Dermis microvascular lymphatic vessel endothelial cell (primary cell): ENCODE measurements around the gene CR1. TPM values are rescaled to one million over a fixed set of nuclear protein-coding genes. Genes with fewer than 3 reads are reported as not detected.
A peak's percentile ranks its signal among the peaks of the same experiment; 100 is the strongest.
"Not testable (repeated sequence)": the region's sequence is repeated elsewhere in the genome, so short reads cannot be mapped to it uniquely, and the experiment has no call there.

Source experiments
- DNase-seq, 2 donors: peaks; one replicate each; pipeline versions ENCODE4 v3.0.0 to v3.0.0-alpha.2; 2010; ENCODE audit warnings: low read depth in 2 of 2
- total RNA-seq: library from RNA; depleted of rRNA; stranded (reverse); fragments of >200 nt; gene quantifications from 2 replicates; pipeline ENCODE4 v1.2.1, GENCODE V29; 2014

CR1 gene
- total RNA-seq, 1 donor from 2014 or later = not detected

DNA sequence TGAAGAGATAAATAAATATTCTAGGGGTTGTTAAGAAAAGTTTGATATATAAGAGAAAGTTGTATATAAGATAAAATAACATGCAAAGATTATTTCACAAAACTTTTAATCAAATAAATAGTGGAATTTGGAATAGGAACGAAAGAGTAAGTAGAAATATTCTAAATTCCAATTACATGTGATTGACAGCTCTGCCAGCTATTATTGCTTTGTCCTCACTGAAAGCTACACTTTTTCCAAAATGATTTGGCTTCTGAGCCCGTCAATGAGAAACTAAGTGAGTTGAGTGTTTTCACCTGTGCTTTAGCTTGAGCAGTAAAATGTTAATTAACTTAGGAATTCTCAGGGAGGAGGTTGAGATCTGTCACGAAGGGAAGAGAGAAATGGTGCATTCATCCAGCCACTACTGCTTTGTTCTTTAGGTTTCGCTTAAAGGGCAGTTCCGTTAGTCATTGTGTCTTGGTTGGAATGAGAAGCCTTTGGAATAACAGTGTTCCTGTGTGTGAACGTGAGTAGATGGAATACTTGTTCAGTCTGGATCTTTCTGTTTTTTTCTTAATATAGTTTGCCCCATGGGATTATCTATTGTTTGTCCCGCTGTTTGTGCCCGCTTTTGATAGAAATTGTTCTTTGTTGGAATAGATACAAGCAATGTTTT is 85.7 kb downstream of the CR1 start:
- no peak for DNase-seq

DNA sequence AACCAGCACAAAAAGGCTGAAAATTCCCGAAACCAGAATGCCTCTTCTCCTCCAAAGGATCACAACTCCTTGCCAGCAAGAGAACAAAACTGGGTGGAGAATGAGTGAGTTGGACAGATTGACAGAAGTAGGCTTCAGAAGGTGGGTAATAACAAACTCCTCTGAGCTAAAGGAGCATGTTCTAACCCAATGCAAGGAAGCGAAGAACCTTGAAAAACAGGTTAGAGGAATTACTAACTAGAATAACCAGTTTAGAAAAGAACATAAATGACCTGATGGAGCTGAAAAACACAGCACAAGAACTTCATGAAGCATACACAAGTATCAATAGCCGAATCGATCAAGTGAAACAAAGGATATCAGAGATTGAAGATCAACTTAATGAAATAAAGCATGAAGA is 93.5 kb downstream of the CR1 start:
- DNase-seq = not testable (repeated sequence)

DNA sequence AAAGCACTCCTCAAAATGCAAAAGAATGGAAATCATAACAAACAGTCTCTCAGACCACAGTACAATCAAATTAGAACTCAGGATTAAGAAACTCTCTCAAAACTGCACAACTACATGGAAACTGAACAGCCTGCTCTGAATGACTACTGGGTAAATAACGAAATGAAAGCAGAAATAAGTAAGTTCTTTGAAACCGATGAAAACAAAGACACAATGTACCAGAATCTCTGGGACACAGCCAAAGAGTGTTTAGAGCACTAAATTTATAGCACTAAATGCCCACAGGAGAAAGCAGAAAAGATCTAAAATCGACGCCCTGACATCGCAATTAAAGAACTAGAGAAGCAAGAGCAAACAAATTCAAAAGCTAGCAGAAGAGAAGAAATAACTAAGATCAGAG is 95.2 kb downstream of the CR1 start:
- DNase-seq = not testable (repeated sequence)

DNA sequence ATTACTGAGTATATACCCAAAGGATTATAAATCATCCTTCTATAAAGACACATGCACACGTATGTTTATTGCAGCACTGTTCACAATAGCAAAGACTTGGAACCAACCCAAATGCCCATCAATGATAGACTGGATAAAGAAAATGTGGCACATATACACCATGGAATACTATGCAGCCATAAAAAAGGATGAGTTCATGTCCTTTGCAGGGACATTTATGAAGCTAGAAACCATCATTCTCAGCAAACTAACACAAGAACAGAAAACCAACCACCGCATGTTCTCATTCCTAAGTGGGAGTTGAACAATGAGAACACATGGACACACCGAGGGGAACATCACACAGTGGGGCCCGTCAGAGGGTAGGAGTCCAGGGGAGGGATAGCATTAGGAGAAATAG is 98.1 kb downstream of the CR1 start:
- not testable (repeated sequence) for DNase-seq

DNA sequence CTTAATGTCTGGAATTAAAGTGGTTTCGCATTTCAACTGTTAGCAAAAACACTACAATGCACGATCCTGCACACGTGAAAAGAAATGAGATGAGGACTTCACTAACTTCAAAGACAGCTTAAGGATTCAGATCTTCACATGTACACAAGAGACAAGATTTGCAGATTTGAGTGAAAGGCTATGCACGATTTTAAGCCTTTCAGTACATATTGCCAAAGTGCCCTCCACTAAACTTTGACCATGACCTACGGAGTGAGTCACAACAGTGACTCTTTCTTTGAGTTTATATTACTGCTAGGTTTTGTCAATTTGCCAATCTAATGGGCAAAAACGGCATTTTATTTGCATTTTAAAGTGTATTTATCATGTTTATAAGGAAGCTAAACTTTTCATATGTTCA is 107.8 kb downstream of the CR1 start:
- DNase-seq = no peak

DNA sequence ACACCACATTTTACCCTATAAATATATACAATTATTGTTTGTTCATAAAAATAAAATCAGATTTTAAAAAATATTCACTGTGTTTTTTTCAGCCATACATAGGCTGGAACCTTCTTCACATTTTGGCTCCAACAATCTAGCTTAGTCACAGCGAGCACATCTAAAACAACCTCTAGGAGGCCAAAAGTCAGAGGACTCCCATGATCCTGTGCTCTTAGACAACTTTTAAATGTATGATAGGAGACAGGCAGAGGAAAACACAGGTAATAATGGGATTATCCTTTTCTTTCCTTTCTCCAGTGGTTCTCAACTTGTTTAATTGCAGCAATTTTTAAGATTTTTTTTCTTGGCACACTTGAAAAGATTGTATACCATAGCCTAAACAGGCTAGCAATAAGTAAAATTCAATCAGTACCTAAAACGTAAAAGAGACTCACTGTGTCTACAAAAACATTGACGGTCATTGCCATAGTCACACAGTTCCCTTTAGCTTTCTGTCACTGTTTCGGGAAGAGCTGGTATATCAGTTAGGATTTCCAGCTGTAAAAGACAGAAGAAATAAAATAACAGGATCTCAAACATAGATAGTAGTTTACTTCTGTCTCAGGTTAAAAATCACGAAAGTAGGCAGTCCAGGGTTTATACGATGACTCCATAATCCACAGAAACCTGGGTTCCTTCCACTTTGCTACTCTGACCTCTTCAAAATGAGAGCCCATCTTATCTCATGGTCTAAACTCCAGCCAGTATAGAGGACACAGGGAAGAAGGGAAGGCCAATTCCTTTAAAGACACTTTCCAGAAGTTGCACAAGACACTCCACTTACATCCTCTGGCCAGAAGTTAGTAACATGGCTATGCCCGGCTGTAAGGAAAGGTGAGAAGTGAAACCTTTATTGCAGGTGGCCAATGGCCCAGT is 109.7 kb downstream of the CR1 start:
- DNase-seq = no peak

DNA sequence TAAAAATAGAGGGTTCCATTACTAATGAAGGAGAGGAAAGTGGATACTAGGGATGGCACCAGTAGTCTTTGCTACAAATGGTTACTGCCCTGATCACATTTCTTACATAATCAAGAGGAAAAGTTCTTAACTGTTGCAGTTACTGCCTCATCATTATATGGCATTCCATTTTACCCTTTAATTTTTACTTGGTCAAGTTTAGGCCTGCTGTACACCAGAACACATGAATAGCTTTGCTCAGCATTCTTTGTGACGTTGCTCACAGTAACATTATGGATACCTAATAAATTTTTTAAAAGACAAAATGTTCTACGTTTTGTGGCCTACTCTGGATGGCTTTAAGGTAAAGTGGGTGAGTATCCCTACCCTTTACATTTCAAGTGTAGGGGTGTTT is 110.4 kb downstream of the CR1 start:
- no peak for DNase-seq

DNA sequence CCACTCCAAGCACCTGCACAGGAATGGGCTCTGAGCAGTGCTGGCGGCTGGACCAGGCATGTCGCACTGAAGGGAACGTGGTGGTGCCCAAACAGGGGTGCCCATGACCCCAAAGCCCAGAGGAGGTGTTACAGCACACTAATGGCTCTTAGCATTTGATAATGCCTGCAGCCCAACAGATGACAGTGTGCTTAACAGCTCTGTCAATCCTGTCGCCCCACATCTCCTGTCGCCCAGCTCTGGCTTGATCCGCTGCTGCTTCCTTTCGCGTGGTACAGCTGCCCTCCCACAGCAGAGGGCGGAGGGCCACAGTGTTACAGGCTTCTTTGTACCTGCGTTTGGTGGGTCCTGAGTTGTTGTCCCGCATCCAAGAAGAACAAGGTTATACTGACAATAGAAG is 116.8 kb downstream of the CR1 start:
- DNase-seq = no peak

DNA sequence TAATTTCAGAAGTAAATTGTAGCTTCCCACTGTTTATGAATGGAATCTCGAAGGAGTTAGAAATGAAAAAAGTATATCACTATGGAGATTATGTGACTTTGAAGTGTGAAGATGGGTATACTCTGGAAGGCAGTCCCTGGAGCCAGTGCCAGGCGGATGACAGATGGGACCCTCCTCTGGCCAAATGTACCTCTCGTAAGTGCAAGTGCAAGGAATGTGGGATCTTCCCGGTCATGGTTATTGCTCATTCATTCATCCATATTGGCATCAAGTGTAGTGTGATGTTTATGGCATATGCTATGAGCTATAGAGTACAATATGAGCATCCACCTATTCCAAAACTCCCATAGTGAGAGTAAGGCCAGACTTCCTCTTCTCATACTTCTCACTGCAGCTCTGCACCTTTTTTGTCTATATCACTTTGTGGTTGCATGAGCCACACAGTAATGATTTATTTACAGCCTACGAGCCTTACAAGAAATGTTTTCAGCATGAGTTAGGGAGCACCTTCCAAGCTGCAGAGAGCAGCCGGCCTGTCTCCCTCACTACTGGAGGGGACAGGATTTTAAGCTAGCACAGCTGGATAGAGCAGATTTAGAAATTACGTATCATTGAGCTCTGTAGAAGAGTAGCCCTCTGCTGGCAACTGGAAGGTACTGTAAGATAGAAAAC is 124.0 kb downstream of the CR1 start:
- peak; percentile 10 to 33 for DNase-seq

DNA sequence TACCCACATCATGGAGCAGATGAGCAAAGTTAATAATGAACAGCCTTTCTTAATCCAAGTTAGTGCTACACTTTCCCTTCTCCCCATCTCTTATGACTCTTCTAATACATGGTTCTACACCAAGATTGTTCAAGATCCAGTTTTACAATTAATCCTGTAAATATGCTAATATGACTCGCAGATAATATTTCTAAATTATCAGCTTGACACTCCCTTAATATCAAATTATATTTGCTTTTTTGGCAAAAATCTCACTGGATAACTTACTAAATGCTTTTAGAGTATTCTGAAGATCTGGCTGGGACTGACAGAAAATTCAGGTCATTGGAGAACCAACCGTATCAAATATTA is 124.6 kb downstream of the CR1 start:
- no peak for DNase-seq

DNA sequence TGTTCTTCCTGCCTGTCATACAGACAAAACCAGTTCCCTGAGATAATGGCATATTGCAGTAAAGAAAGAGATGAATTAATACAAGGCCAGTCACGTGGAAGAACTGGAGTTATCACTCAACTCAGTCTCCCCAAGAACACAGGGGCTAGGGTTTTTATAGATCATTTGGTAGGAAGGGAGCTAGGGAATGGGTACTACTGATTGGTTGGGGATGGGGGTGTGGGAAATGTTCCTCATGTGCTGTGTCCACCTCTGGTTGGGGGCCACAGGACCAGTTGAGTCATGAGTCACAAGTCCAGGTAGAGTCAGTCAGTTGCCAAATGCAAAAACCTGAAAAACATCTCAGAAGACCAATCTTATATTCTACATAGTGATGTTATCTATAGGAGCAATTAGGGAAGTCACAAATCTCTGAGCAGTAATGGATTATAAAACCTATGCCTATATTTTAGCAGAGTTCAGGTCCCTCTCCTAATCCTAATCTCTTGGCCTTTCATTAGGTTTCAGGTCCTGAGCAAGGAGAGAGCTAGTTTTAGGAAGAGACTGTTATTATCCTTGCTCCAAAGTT is 129.6 kb downstream of the CR1 start:
- not testable (repeated sequence) for DNase-seq

DNA sequence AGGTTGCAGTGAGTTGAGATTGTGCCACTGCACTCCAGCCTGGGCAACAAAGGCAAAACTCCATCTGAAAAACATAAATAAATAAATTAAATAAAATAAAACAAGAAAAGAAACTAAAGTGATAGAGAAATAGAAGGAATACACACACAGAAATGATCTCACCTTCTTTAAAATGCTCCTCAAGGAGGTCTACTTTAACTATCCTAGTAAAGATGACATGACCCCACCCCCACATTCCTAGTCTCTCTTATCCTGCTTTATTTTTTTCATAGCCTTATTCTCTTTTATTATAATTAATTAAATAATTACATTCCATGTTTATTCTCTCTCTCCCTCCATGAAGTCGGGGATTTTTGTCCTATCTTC is 131.0 kb downstream of the CR1 start:
- DNase-seq = no peak

DNA sequence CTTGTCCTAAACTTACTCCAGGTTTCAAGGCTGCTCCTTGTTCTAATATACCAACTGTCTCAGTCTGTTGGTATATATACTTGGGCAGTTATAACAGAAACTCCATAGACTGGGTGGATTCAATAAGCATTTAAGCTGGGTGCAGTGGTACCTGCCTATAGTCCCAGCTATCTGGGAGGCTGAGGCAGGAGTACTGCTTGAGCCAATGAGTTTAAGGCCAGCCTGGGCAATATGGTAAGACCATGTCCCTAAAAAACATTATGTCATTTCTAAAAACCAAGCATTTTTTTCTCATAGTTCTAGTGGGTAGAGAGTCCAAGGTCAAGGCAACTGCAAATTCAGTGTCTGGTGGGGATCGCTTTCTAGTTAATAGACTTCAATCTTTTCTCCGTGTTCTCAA is 131.5 kb downstream of the CR1 start:
- DNase-seq = no peak

DNA sequence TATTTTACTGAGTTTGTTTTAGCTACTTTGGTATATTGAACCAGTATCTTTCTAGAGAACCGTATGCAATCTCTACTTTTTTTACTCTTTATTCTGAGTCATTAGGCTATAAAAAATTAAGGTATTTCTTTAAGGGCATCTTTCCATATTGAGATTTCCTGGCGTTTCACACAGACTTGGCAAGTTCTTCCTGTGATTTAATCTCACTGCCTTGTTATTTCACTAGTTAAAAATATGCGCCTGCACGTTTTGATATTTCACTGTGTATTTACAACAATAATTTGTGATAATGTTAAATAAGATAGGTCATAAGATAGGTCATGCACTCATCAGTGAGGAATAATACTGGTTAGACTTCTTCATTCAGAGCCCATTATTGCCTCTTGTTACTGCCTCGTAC is 132.8 kb downstream of the CR1 start:
- no peak for DNase-seq

DNA sequence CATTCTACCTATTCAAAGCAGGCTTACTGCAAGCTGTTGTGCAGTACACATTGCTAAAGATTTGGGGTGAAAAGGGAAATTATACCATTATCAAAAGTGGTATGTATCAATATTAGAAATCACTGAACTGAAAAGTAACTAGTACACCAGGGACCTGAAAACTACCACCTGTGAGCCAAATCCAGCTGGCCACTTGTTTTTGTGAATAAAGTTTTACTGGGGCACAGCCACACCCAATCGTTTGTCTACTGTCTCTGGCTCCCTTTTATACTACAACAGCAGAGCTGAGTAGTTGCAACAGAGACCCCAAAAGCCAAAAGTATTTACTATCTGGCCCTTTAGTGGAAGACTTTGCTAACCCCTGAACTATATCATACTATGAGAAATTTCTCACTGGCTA is 135.2 kb downstream of the CR1 start:
- no peak for DNase-seq

DNA sequence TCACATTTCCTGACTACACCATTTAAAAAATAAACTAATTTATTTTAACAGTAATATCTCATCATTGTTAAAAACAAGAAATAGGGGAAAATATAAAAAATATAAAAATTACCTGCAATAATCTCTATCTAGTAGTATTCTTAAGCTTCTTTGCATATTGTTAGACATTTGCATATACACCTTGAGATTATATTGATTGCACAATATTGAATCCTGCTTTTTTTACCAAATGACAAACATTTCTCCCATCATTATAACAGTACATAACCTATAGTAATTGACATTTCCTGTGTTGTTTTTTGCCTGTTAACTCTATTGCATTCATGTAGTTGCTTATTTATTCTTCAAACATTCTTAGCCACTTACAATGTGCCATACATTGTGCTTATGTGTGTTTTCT is 137.3 kb downstream of the CR1 start:
- no peak for DNase-seq

DNA sequence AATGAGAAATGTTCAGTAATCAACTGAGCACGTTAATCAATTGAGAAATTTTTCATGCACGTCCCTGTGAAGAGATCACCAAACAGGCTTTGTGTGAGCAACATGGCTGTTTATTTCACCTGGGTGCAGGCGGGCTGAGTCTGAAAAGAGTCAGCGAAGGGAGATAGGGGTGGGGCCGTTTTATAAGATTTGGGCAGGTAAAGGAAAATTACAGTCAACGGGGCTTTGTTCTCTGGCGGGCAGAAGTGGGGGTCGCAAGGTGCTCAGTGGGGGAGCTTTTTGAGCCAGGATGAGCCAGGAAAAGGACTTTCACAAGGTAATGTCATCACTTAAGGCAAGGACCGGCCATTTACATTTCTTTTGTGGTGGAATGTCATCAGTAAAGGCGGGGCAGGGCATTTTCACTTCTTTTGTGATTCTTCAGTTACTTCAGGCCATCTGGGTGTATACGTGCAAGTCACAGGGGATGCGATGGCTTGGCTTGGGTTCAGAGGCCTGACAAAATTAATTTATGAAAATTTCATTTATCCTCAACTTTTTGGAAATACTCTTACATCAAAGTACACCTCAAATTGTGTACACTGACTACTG is 137.8 kb downstream of the CR1 start:
- not testable (repeated sequence) for DNase-seq

DNA sequence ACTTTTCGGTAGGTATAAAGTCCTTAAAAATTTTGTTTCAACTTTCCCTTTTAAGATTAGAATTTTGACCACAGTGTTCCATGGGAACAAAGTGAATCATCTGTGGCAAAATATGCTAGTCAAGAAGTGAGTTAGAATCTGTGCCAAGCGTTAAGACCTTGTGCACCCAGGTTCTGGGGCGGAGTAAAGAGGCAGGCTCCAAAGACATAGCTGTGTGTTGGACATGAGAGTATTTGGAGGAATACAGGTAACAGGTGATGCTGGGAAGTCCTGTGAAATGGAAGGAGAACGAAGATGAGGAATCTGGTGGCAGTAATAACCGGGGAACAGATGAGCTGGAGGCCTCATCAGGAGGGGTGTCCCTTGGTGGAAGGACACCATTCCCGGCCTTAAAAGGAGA is 138.3 kb downstream of the CR1 start:
- DNase-seq = not testable (repeated sequence)

DNA sequence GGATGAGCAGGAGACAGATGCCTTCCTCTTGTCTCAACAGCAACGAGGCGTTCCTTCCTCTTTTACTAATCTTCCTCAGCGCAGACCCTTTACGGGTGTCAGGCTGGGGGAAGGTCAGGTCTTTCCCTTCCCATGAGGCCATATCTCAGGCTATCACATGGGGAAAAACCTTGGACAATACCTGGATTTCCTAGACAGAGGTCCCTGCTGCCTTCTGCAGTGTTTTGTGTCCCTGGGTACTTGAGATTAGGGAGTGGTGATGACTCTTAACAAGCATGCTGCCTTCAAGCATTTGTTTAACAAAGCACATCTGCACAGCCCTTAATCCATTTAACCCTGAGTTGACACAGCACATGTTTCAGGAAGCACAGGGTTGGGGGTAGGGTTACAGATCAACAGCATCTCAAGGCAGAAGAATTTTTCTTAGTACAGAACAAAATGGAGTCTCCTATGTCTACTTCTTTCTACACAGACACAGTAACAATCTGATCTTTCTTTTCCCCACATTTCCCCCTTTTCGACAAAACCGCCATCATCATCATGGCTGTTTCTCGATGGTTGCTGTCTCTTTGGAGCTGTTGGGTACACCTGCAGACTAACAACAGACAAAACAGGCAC is 139.7 kb downstream of the CR1 start:
- DNase-seq = not testable (repeated sequence)

DNA sequence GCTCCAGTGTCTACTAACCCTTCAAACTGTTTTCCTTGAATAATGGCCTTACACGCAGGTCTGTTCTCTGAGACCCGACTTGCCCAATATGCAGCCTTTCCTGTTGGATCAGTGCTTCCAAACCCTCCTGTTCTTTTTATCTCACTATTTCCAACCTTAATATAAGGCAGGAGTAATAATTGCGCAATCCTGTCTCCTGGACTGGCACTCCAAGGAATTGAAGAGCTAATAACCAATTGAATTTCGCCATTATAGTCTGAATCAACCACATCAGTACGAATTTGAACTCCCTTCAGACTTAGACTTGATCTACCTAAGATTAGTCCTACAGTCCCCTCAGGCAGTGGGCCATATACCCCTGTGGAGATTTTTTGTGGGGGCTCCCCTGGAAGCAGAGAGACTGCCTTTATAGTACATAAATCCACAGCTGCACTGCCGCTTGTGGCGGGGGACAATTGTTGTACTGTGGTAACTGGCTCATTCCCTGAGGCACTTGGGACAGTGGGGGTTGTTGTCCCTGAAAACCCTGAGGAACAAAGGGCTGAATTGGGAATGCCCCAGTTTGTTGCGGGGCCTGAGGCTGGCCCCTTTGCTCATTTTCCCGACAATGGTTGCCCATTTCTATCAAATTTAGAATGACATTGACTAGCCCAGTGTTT is 142.7 kb downstream of the CR1 start:
- not testable (repeated sequence) for DNase-seq

DNA sequence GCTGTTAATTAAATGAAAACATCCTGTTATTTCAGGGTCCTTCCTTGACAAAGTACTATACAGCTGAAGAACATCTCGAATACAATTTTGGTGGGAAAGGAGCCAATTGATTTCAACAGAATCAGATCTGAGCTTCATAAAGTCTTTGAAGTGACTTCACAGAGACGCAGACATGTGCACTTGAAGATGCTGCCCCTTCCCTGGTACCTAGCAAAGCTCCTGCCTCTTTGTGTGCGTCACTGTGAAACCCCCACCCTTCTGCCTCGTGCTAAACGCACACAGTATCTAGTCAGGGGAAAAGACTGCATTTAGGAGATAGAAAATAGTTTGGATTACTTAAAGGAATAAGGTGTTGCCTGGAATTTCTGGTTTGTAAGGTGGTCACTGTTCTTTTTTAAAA is 143.4 kb downstream of the CR1 start:
- not testable (repeated sequence) for DNase-seq
